GM12801 (cell line): ENCODE results near the gene SIAH3.

Source experiments
- CTCF ChIP-seq: IDR thresholded peaks from one replicate; pipeline ENCODE4 v1.5.1; 2011; ENCODE audit warnings: control low read depth; ENCODE audit not compliant: insufficient read length; ENCODE audit errors: extremely low read depth

Gene SIAH3

GRCh38 chr13:45817833-45818232, 33.7 kb downstream of the SIAH3 start:
- TF ChIP-seq CTCF, result no peak

GRCh38 chr13:45816427-45816826, 35.1 kb downstream of the SIAH3 start:
- no peak for TF ChIP-seq CTCF

GRCh38 chr13:45812695-45813372, 38.7 kb downstream of the SIAH3 start:
- TF ChIP-seq CTCF, result no peak

- no peak for TF ChIP-seq CTCF
Measured at GRCh38 chr13:45811891-45812694, 39.5 kb downstream of the SIAH3 start.

- TF ChIP-seq CTCF, result no peak
Measured at GRCh38 chr13:45809801-45810394, 41.7 kb downstream of the SIAH3 start.

- TF ChIP-seq CTCF, result no peak
Measured at GRCh38 chr13:45808925-45809324, 42.6 kb downstream of the SIAH3 start.

- TF ChIP-seq CTCF, result no peak
Measured at GRCh38 chr13:45807520-45808099, 43.9 kb downstream of the SIAH3 start.
